GM12878 (cell line): ENCODE data around the gene RCCD1. TPM values are rescaled to one million over a fixed set of nuclear protein-coding genes. Genes with fewer than 3 reads are reported as not detected.
A peak's percentile ranks its signal among the peaks of the same experiment; 100 is the strongest.

Source experiments
- ATAC-seq: fragments of 200-7000 bp; cut with Tn5 transposase; 3 replicates; pipeline ENCODE4 v1.9.1; 2020; ENCODE audit warnings: mild to moderate bottlenecking, moderate library complexity
- BruUV-seq: library from RNA; stranded (reverse); fragments of 400-500 nt; replicated peaks from 2 replicates; lab custom pipeline; 2021; lab: Mats Ljungman, UMichigan
- CTCF ChIA-PET: fragments of 300-600 bp; sonication (Branson Sonifier 250); formaldehyde crosslinking; extraction: SDS; loops from one replicate; lab custom pipeline; 2021; ENCODE audit warnings: inconsistent platforms; lab: Yijun Ruan, JAX
- POLR2A ChIA-PET: fragments of 350-600 bp; formaldehyde crosslinking; extraction: SDS; loops from one replicate; lab custom pipeline; 2021; ENCODE audit warnings: inconsistent platforms; lab: Charles Lee
- RAD21 ChIA-PET: fragments of 300-600 bp; sonication (Branson Sonifier 250); formaldehyde crosslinking; loops from one replicate; lab custom pipeline; 2023; ENCODE audit warnings: antibody characterized with exemption; ENCODE audit not compliant: unreplicated experiment; lab: Charles Lee
- SMC1A ChIA-PET: fragments of 300-600 bp; sonication (Branson Sonifier 250); formaldehyde crosslinking; loops from one replicate; lab custom pipeline; 2023; ENCODE audit not compliant: unreplicated experiment, uncharacterized antibody; lab: Charles Lee
- DNase-seq: peaks from one replicate; pipeline ENCODE4 v3.0.0-alpha.2; 2011; ENCODE audit warnings: low read depth, low spot score
- FAIRE-seq: peaks from 3 replicates; lab custom pipeline; 2011; peaks lifted over from hg19 to GRCh38; lab: Jason Lieb, UNC
- H2AFZ ChIP-seq: 2 replicates; pipeline ENCODE4 v1.6.0; 2011; ENCODE audit warnings: low read depth, low read length, control low read depth; ENCODE audit not compliant: control insufficient read depth
- H3K27ac ChIP-seq: 2 replicates; pipeline ENCODE4 v1.5.1; 2011; ENCODE audit warnings: control low read depth; ENCODE audit not compliant: control insufficient read depth, insufficient read depth
- H3K27me3 ChIP-seq, 2 experiments: replicated peaks in 1 of 2; 2 replicates each; pipeline versions ENCODE4 v1.6.0 to v1.6.1; 2011; ENCODE audit warnings: low read length in 1 of 2; ENCODE audit not compliant: control insufficient read depth in 2 of 2, insufficient read depth in 2 of 2
- H3K36me3 ChIP-seq, 2 experiments: 2 replicates each; pipeline ENCODE4 v1.5.1; 2011; ENCODE audit warnings: low read length in 1 of 2; ENCODE audit not compliant: control insufficient read depth in 2 of 2, insufficient read depth in 2 of 2
- H3K4me1 ChIP-seq: 2 replicates; pipeline ENCODE4 v1.6.1; 2011; ENCODE audit warnings: mild to moderate bottlenecking, low read length, moderate library complexity, mixed read lengths; ENCODE audit not compliant: control insufficient read depth, insufficient read depth
- H3K4me2 ChIP-seq: 2 replicates; pipeline ENCODE4 v1.6.0; 2011; ENCODE audit warnings: control low read depth; ENCODE audit not compliant: control insufficient read depth, insufficient read depth
- H3K4me3 ChIP-seq: fragments of 200-600 bp; sonication (generic); 2 replicates; pipeline ENCODE4 v1.5.1; 2016
- H3K79me2 ChIP-seq: 2 replicates; pipeline ENCODE4 v1.6.0; 2011; ENCODE audit warnings: low read length; ENCODE audit not compliant: control insufficient read depth, insufficient read depth
- H3K9ac ChIP-seq: 2 replicates; pipeline ENCODE4 v1.8.0; 2011; ENCODE audit warnings: low read length, control low read depth, mixed read lengths; ENCODE audit not compliant: control insufficient read depth, insufficient read depth
- H3K9me3 ChIP-seq: replicated peaks from 3 replicates; pipeline ENCODE4 v1.5.1; 2011; ENCODE audit warnings: mild to moderate bottlenecking, low read length; ENCODE audit not compliant: control insufficient read depth, insufficient read depth
- H4K20me1 ChIP-seq: 2 replicates; pipeline ENCODE4 v1.6.0; 2011; ENCODE audit not compliant: control insufficient read depth, insufficient read depth
- GABPA ChIP-seq: IDR thresholded peaks from 2 replicates; pipeline ENCODE4 v1.6.1; 2014; ENCODE audit warnings: antibody characterized with exemption, low read depth, mild to moderate bottlenecking, inconsistent platforms
- NR2C1 ChIP-seq: fragments of 450-650 bp; IDR thresholded peaks from 2 replicates; pipeline ENCODE4 v1.6.1; 2017; ENCODE audit warnings: antibody characterized with exemption, mild to moderate bottlenecking, moderate library complexity
- SMC3 ChIP-seq: IDR thresholded peaks from 2 replicates; pipeline ENCODE4 v1.6.1; 2011; ENCODE audit warnings: low read length, improper control_type of control experiment, borderline replicate concordance
- WGBS: methylation state at CpG from one replicate; pipeline ENCODE4 v1.1.6; 2016; ENCODE audit warnings: low lambda C conversion rate; ENCODE audit not compliant: insufficient replicate concordance, insufficient coverage; ENCODE audit errors: missing lambda C conversion rate; 5-methylcytosine and 5-hydroxymethylcytosine counted together
- in situ Hi-C: fragments of 300-500 bp; cut with MboI; formaldehyde crosslinking; loops from 9 replicates; pipeline ENCODE4 v1.14.3; 2018; ENCODE audit warnings: mixed read lengths
- intact Hi-C: fragments of 100-400 bp; cut with micrococcal nuclease; formaldehyde crosslinking; loops from one replicate; pipeline ENCODE4 v1.14.2; 2022; ENCODE audit not compliant: unreplicated experiment
- polyA plus RNA-seq, 11 experiments: library from polyadenylated mRNA; depleted of rRNA in 4 of 11; unstranded in 6 of 11; stranded (reverse) in 5 of 11; fragments of >200 nt; fragmentation: Nextera tagmentation in 4 of 11; fragmentation: Illumina TruSeq in 1 of 11; extraction: Ambion mirVana in 4 of 11; extraction: Trizol in 1 of 11; gene quantifications; 1 replicate in 1 of 11; 2 replicates in 10 of 11; pipeline versions ENCODE4 v1.2.1 to v1.2.3, GENCODE V29; 2011 to 2016; ENCODE audit warnings: inconsistent platforms in 2 of 11, missing spikeins in 2 of 11, low read depth in 1 of 11
- total RNA-seq, 4 experiments: library from RNA; depleted of rRNA in 3 of 4; stranded (reverse); fragments of >200 nt in 3 of 4; fragmentation: Illumina TruSeq in 1 of 4; extraction: Trizol in 1 of 4; gene quantifications; 2 replicates each; pipeline versions ENCODE4 v1.2.1 to v1.2.3, GENCODE V29; 2013 to 2021
- TF ChIP-seq, protein P1 (sequence below): IDR thresholded peaks from 2 replicates; pipeline ENCODE4 v1.6.1; 2012; ENCODE audit warnings: low read depth, low read length, improper control_type of control experiment
- TF ChIP-seq, protein P2 (sequence below): fragments of 450-650 bp; IDR thresholded peaks from 2 replicates; pipeline ENCODE4 v1.6.1; 2016; ENCODE audit warnings: mild to moderate bottlenecking
- TF ChIP-seq, protein P3 (sequence below): fragments of 450-650 bp; conservative IDR thresholded peaks from 2 replicates; pipeline ENCODE4 v1.6.1; 2017; ENCODE audit warnings: mild to moderate bottlenecking, moderate library complexity

Gene RCCD1
- total and polyA plus RNA-seq, 10 of the 15 experiments (the other 5 are each of a cell fraction or from before 2014, with no cell fraction given): 5.2 to 30.4 (median 20.9) TPM

DNA sequence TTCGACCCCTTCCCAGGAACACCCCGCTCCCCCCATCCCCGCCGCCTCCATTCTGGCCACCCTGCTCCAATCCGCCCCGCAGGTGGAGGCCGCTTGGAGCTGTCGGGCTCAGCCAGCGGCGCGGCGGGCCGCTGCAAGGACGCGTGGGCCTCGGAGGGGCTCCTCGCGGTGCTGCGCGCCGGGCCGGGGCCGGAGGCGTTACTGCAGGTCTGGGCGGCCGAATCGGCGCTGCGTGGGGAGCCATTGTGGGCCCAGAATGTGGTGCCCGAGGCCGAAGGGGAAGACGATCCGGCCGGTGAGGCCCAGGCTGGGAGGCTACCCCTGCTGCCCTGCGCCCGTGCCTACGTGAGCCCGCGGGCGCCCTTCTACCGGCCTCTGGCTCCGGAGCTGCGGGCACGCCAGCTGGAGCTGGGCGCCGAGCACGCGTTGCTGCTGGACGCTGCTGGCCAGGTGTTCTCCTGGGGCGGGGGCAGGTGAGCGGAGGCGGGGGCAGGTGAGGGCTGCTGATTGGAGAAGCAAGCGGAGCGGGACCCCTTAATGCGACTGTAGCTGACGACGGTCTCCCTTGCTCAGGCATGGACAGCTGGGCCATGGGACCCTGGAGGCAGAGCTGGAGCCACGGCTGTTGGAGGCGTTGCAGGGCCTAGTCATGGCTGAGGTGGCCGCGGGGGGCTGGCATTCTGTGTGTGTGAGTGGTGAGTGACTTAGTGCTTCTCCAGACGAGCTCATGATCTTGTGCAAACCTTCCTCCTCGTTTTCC is 2.5 kb downstream of the RCCD1 start (continued):
- TF ChIP-seq GABPA: no peak
- TF ChIP-seq, all 136 proteins: peak for 0

DNA sequence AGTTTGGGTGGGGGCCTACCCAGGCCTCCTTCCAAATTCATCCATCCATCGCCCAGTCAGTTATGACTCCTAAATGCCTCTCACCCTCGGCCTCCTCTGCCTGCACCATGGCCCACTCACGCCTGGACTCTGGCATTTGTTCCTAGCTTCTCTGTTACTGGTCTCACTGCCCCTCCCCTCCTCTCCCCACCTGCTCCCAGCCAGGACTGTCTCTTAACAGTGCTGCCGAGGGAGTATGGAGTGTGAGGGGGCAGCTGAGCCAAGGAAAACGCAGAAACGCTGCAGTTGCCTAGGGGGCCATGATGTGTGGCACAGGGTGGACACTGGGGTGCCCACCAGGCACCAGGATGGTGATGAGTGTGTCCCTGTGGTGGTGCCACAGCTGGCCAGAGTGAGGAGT is 3.1 kb downstream of the RCCD1 start:
- intact Hi-C loops (loop anchor here (5.0 kb wide), 3 partner anchors 35 to 90 kb away; partner anchors contain the start of genes PRC1 and VPS33B), in situ Hi-C loops (loop anchor here (25.0 kb wide), 1 partner anchor 1370 kb away; the partner anchor contains the start of gene TICRR)
- Histone ChIP-seq H2AFZ (no peak overlapping the region), H4K20me1 (no peaks in the 10 kb centered on the region), H3K4me3 (no peak overlapping the region), H3K9ac (no peak overlapping the region), H3K9me3 (no peaks in the 10 kb centered on the region), H3K36me3 (peaks cover 21 to 30% of the 10 kb centered on the region in 2 experiments), H3K27me3 (no peaks in the 10 kb centered on the region), H3K79me2 (peaks cover 24% of the 10 kb centered on the region), H3K4me2 (0 out of 2 replicates have a peak overlapping the region, but pooled peaks have one; percentile 78), H3K27ac (no peak overlapping the region), H3K4me1 (peaks cover 3% of the 10 kb centered on the region; the same call in 1 of the 2 replicates)
- 97% methylated on average over 6 of the region's 6 CpGs for WGBS
- SMC1A ChIA-PET: interaction anchor here (1.4 kb wide), 1 partner anchor 24 kb away, joined by 4 read pairs; no protein-coding TSS in a partner anchor
- CTCF ChIA-PET: interaction anchor here (0.8 to 6.4 kb wide), 13 partner anchors 19 to 314 kb away, joined by 3 to 74 read pairs (median 5); partner anchors contain the start of genes HDDC3 and UNC45A
- DNase-seq: no peak
- no peak for ATAC-seq
- RAD21 ChIA-PET: interaction anchor here (1.2 to 4.5 kb wide), 3 partner anchors 23 to 314 kb away, joined by 3 to 24 read pairs (median 3); partner anchors contain the start of gene UNC45A
- TF ChIP-seq, protein P1, sequence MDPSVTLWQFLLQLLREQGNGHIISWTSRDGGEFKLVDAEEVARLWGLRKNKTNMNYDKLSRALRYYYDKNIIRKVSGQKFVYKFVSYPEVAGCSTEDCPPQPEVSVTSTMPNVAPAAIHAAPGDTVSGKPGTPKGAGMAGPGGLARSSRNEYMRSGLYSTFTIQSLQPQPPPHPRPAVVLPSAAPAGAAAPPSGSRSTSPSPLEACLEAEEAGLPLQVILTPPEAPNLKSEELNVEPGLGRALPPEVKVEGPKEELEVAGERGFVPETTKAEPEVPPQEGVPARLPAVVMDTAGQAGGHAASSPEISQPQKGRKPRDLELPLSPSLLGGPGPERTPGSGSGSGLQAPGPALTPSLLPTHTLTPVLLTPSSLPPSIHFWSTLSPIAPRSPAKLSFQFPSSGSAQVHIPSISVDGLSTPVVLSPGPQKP: no peak
- TF ChIP-seq, protein P2, sequence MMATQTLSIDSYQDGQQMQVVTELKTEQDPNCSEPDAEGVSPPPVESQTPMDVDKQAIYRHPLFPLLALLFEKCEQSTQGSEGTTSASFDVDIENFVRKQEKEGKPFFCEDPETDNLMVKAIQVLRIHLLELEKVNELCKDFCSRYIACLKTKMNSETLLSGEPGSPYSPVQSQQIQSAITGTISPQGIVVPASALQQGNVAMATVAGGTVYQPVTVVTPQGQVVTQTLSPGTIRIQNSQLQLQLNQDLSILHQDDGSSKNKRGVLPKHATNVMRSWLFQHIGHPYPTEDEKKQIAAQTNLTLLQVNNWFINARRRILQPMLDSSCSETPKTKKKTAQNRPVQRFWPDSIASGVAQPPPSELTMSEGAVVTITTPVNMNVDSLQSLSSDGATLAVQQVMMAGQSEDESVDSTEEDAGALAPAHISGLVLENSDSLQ: no peak
- TF ChIP-seq, protein P3, sequence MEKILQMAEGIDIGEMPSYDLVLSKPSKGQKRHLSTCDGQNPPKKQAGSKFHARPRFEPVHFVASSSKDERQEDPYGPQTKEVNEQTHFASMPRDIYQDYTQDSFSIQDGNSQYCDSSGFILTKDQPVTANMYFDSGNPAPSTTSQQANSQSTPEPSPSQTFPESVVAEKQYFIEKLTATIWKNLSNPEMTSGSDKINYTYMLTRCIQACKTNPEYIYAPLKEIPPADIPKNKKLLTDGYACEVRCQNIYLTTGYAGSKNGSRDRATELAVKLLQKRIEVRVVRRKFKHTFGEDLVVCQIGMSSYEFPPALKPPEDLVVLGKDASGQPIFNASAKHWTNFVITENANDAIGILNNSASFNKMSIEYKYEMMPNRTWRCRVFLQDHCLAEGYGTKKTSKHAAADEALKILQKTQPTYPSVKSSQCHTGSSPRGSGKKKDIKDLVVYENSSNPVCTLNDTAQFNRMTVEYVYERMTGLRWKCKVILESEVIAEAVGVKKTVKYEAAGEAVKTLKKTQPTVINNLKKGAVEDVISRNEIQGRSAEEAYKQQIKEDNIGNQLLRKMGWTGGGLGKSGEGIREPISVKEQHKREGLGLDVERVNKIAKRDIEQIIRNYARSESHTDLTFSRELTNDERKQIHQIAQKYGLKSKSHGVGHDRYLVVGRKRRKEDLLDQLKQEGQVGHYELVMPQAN: no peak
- TF ChIP-seq SMC3 (no peak), NR2C1 (no peak)
- no TSS peak for BruUV-seq
- POLR2A ChIA-PET: interaction anchor here (1.5 to 3.6 kb wide), 2 partner anchors 25 to 30 kb away, joined by 4 to 26 read pairs; partner anchors contain the start of gene HDDC3
- no peak for FAIRE-seq
